Tibial artery (tissue), 4 donors: ENCODE results near the gene HAND2.

Experiments used
- DNase-seq, 2 donors: peaks; one replicate each; pipeline ENCODE4 v3.0.0-alpha.2; 2019
- H3K27ac ChIP-seq, 2 donors: fragments of 200-600 bp; sonication (generic) in 1 of 2; 1 replicate in 1 of 2; 2 replicates in 1 of 2; pipeline ENCODE4 v1.5.1; 2018 to 2019; ENCODE audit warnings: mild to moderate bottlenecking in 1 of 2
- H3K27me3 ChIP-seq, 2 donors: fragments of 200-600 bp; sonication (generic) in 1 of 2; one replicate each; pipeline versions ENCODE4 v1.5.1 to v1.6.0; 2016 to 2019
- H3K36me3 ChIP-seq, 3 donors: fragments of 200-600 bp; sonication (generic) in 2 of 3; one replicate each; pipeline ENCODE4 v1.5.1; 2016 to 2019; ENCODE audit warnings: mild to moderate bottlenecking in 2 of 3
- H3K4me1 ChIP-seq, 4 donors: fragments of 200-600 bp; sonication (generic) in 2 of 4; 1 replicate in 3 of 4; 2 replicates in 1 of 4; pipeline ENCODE4 v1.5.1; 2016 to 2019
- H3K4me3 ChIP-seq, 2 donors: fragments of 200-600 bp; sonication (generic) in 1 of 2; 1 replicate in 1 of 2; 2 replicates in 1 of 2; pipeline ENCODE4 v1.5.1; 2018 to 2019; ENCODE audit warnings: mild to moderate bottlenecking in 2 of 2
- H3K9me3 ChIP-seq, 3 donors: fragments of 200-600 bp; sonication (generic) in 1 of 3; one replicate each; pipeline ENCODE4 v1.5.1; 2016 to 2019
- intact Hi-C: fragments of 100-400 bp; cut with DNase I; formaldehyde crosslinking; loops from one replicate; pipeline ENCODE4 v1.15.0; 2023; ENCODE audit warnings: low total_unique reads
- TF ChIP-seq, protein P1 (sequence below), 2 experiments: fragments of 200-600 bp in 1 of 2; fragments of 450-650 bp in 1 of 2; IDR thresholded peaks; one replicate each; pipeline ENCODE4 v1.5.1; 2017 to 2019; ENCODE audit warnings: antibody characterized with exemption in 2 of 2, mild to moderate bottlenecking in 1 of 2, moderate library complexity in 1 of 2

Gene HAND2

DNA sequence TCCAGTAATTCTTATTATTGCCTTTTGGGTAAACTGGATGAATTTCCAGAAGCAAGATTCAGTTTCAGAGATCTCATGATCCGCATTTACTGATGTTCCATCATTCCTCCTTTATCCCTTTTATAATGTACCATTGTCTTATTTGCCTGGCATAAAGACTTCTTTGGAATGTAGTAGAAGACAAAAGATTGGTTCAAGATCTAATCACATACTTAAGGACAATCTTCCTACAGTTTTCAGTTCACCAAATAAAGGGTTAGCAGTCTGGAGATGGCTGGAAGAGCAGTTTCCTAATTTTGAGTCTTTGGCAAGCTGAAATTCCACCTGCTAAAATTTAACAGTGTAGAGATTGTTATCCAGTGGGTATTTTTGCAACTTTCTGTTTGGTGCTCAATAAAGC, 30.9 kb upstream of the HAND2 start:
- H3K27me3 ChIP-seq = no peaks in the 10 kb centered on the region
- no peaks in the 10 kb centered on the region for H3K36me3 ChIP-seq
- no peak for DNase-seq
- H3K4me3 ChIP-seq = no peak overlapping the region
- TF ChIP-seq, protein P1, sequence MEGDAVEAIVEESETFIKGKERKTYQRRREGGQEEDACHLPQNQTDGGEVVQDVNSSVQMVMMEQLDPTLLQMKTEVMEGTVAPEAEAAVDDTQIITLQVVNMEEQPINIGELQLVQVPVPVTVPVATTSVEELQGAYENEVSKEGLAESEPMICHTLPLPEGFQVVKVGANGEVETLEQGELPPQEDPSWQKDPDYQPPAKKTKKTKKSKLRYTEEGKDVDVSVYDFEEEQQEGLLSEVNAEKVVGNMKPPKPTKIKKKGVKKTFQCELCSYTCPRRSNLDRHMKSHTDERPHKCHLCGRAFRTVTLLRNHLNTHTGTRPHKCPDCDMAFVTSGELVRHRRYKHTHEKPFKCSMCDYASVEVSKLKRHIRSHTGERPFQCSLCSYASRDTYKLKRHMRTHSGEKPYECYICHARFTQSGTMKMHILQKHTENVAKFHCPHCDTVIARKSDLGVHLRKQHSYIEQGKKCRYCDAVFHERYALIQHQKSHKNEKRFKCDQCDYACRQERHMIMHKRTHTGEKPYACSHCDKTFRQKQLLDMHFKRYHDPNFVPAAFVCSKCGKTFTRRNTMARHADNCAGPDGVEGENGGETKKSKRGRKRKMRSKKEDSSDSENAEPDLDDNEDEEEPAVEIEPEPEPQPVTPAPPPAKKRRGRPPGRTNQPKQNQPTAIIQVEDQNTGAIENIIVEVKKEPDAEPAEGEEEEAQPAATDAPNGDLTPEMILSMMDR (IDR thresholded peaks at IDR 0.05) = no peak
- no peak overlapping the region for H3K27ac ChIP-seq
- no peaks in the 10 kb centered on the region for H3K9me3 ChIP-seq
- intact Hi-C loops = no loop called here
- H3K4me1 ChIP-seq = peaks cover 0 to 11% (median 1%) of the 10 kb centered on the region in 4 donors

DNA sequence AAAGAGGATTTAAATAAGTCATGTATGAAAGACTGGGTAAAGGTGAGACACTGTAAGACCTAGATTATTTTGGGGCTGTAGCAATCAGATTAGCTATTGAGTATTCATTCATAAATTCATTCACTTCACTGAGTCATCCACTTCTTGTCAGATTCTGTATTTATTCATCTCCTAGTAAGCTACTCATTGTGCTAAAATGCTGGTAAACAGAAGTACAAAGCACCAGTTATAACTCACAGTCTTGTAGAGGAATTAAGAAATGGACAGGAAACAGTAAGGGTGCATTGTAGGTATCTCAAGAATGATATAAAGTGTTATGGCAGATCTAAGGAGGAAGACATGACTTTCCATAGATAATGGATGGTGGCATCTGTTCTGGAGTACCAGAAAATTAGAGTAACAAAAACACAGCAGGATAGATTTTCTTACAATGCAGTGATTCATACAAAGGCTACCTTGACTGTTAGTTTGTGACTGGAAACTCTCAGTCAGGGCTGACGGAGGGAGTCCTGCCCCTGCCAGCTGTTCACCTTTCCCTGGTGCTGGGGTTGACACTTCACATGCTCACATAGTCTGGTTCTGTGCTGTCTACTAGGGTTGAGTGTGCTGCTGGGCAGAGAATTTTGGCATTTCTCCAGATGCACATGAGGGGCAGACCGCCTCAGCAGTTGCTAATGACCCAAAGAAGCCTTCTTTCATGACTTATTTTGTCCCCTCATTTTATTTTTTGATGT, 26.5 kb upstream of the HAND2 start:
- Histone ChIP-seq H3K27ac (no peak overlapping the region), H3K36me3 (no peaks in the 10 kb centered on the region), H3K27me3 (no peaks in the 10 kb centered on the region), H3K4me3 (no peak overlapping the region), H3K9me3 (no peaks in the 10 kb centered on the region), H3K4me1 (no peaks in the 10 kb centered on the region)
- TF ChIP-seq, protein P1 (IDR thresholded peaks at IDR 0.05) = no peak
- DNase-seq = no peak
- intact Hi-C loops = no loop called here

DNA sequence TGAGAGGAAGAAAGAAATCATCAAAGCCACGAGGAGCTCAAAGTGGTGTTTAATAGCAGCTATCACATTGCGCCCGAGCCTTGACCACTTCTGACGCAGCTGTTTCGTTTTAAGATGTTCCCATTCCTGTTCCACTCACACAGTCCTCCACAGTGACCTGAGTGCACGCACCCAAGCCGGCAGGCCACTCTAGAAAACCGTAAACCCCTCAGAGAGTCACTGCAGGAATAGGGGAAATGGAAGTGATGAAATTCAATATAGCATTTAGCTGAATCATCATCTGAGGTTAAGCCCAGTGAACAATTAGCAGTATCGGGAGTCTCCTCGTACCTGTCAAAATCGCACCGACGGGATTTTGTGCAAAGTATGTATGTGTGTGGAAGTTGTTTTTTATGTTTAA, 17.9 kb upstream of the HAND2 start:
- no peaks in the 10 kb centered on the region for H3K36me3 ChIP-seq
- H3K9me3 ChIP-seq = no peaks in the 10 kb centered on the region
- H3K27me3 ChIP-seq = no peaks in the 10 kb centered on the region
- H3K4me3 ChIP-seq = no peak overlapping the region
- H3K4me1 ChIP-seq = no peaks in the 10 kb centered on the region
- TF ChIP-seq, protein P1 (IDR thresholded peaks at IDR 0.05) = no peak
- intact Hi-C loops = no loop called here
- DNase-seq = no peak
- H3K27ac ChIP-seq = no peak overlapping the region

DNA sequence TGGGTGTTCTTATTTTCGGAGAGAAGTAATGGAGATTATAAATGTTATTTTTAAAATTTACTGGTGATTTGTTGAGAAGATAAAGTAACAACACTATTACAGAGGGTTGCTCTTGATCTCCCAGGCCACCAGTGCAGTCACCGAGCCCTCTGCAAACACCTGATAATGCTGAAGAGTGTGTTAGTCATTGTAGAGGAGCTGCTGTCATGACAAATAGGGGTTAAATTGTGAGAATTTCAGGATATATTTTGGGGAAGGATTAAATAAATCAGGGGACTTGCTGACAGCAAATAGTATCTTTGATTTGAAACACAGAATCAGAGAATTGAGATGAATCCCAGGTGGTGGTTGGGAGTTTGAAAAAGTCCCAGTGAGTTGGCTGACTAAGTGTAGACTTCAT, 16.7 kb upstream of the HAND2 start:
- intact Hi-C loops = no loop called here

DNA sequence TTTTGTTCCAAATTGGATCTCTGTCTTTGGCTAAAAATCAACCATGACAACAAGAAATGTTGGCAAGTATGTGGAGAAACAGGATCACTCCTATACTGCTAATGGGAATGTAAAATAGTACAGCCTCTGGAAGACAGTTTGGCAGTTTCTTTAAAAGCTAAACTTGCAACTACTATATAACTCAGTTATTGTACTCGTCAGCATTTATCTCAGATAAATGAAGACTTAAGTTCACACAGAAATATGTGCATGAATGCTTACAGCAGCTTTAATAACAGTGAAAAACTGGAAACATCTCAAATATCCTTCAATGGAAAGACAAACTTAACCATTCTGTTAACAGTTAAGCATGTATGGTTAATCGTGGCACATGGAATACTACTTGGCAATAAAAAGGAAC, 15.4 kb upstream of the HAND2 start:
- intact Hi-C loops = no loop called here
- Histone ChIP-seq H3K9me3 (no peaks in the 10 kb centered on the region), H3K36me3 (no peaks in the 10 kb centered on the region), H3K4me1 (no peaks in the 10 kb centered on the region), H3K4me3 (no peak overlapping the region), H3K27me3 (no peaks in the 10 kb centered on the region), H3K27ac (no peak overlapping the region)
- DNase-seq = no peak
- TF ChIP-seq, protein P1 (IDR thresholded peaks at IDR 0.05) = no peak

More for the DNA sequence above, 16.7 kb upstream of the HAND2 start:
- Histone ChIP-seq H3K4me1 (no peaks in the 10 kb centered on the region), H3K36me3 (no peaks in the 10 kb centered on the region), H3K27ac (no peak overlapping the region), H3K9me3 (no peaks in the 10 kb centered on the region), H3K27me3 (no peaks in the 10 kb centered on the region), H3K4me3 (no peak overlapping the region)
- no peak for DNase-seq
- TF ChIP-seq, protein P1 (IDR thresholded peaks at IDR 0.05) = no peak
